ENCODE results near the gene DLG2.

DNA sequence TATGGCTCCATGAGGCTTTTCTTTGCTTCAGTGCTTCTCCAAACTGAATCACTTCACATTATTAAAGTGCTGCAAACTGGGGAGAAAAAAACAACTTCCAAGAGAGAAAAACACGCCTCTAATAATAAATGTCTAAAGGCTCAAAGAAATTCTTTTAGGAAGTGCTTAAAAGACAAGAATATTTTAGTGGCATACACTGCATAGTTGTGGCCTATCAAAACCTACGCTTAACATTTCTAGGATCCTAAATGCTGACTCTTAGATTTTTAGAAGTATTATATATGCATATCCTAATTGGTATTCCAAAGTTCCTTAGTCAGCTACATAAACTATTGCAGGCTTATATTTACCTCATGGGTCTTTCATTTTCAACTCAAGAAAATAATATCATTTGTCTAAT is 1462.0 kb downstream of the DLG2 start:
- TF ChIP-seq, protein P1, sequence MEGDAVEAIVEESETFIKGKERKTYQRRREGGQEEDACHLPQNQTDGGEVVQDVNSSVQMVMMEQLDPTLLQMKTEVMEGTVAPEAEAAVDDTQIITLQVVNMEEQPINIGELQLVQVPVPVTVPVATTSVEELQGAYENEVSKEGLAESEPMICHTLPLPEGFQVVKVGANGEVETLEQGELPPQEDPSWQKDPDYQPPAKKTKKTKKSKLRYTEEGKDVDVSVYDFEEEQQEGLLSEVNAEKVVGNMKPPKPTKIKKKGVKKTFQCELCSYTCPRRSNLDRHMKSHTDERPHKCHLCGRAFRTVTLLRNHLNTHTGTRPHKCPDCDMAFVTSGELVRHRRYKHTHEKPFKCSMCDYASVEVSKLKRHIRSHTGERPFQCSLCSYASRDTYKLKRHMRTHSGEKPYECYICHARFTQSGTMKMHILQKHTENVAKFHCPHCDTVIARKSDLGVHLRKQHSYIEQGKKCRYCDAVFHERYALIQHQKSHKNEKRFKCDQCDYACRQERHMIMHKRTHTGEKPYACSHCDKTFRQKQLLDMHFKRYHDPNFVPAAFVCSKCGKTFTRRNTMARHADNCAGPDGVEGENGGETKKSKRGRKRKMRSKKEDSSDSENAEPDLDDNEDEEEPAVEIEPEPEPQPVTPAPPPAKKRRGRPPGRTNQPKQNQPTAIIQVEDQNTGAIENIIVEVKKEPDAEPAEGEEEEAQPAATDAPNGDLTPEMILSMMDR (IDR thresholded peaks at IDR 0.05): no peak
- no peak for TF ChIP-seq POLR2A (IDR thresholded peaks at IDR 0.05)
